ENCODE measurements around the gene HSPBP1. TPM values are rescaled to one million over a fixed set of nuclear protein-coding genes. Genes with fewer than 3 reads are reported as not detected.

HSPBP1 gene
- total RNA-seq, 1 experiment from 2014 or later: 177 TPM

DNA sequence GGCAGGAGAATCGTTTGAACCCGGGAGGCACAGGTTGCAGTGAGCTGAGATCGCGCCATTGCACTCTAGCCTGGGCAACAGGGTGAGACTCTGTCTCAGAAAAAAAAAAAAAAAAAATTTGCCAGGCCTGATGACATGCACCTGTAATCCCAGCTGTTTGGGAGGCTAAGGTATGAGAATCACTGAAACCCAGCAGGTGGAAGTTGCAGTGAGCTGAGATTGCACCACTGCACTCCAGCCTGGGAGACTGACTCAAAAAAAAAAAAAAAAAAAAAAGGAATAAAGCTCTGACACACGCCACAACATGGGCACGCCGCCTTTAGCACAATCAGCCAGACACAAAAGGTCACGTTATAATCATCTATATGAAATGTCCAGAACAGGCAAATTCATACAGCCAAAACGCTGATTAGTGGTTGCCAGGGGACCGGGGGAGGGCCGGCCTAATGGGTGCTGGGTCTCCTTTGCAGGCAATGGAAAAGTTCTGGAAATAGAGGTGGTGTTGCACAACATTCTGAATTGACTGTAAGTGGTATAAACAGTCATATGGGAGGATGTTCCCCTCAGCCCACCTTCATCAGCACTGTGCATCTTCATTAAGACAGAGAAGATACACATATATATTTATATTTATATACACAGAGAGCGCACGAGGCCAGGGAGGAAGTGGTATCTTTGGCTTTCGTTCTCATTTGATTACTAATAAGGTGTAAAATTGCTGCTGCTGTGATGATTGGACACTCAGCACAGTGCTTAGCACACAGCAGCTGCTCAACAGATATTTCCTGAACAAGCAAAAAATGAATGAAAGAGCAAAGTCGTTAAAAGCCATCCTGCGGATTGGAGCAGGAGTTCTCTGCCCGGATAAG is 3.8 kb downstream of the HSPBP1 start:
- no peak for DNase-seq (ENCODE audit: low spot score)

- DNase-seq (ENCODE audit: low spot score): no peak
Measured at GRCh38 chr19:55273978-55274707, 5.8 kb downstream of the HSPBP1 start.

DNA sequence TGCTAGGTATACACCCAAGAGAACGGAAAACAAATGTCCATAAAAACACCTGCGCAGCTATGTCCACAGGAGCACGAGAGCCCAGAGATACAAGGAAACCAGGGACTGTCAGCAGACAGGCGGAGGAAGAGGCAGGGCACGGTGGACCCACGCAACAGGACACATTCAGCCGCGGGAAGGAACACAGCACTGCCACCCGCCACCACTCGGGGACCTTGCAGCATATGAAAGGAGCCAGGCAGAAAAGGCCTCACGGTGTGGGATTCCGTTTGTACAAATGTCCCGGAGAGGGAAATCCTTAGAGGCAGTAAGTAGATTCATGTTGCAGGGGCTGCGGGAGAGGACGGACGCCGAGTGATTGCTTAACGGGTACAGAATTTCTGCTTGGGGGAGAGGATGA is 7.8 kb downstream of the HSPBP1 start:
- DNase-seq (ENCODE audit: low spot score): no peak

DNA sequence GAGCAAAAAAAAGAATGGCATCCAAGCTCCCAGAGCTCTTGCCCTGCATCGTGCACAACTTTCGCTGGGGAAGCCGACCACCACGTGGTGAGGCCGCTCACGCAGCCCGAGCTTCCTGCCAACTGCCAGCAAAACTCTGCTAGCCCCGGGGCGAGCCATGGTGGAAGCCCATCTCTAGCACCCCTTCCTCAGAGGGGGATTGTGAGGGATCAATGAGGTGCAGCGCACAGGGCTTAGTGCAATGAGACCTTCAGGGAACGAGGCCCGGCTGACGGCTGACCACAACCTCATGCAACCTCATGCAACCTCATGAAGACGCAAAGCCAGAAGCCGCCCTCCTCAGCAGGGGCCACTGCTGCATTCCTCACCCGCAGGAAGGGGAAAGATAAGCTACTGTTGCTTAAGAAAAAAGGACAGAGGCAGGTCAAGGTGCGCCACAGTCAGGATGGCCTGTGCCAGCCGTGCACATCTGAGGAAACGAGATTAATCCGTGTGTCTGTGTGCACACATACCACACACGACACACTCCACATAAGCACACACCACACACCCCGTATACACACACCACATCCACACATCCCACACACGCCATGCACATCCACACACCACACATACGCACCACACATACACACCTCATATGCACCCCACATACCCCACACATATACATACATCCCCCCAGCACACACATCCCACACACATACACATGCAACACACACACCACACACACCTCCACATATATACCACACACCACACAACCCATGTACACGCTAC is 9.6 kb downstream of the HSPBP1 start:
- DNase-seq (ENCODE audit: low spot score): no peak

- no peak for DNase-seq (ENCODE audit: low spot score)
Measured at GRCh38 chr19:55269299-55269698, 10.6 kb downstream of the HSPBP1 start.

- DNase-seq (ENCODE audit: low spot score): no peak
Measured at GRCh38 chr19:55266840-55267239, 13.1 kb downstream of the HSPBP1 start.

- no peak for DNase-seq (ENCODE audit: low spot score)
Measured at GRCh38 chr19:55266404-55266803, 13.5 kb downstream of the HSPBP1 start.

DNA sequence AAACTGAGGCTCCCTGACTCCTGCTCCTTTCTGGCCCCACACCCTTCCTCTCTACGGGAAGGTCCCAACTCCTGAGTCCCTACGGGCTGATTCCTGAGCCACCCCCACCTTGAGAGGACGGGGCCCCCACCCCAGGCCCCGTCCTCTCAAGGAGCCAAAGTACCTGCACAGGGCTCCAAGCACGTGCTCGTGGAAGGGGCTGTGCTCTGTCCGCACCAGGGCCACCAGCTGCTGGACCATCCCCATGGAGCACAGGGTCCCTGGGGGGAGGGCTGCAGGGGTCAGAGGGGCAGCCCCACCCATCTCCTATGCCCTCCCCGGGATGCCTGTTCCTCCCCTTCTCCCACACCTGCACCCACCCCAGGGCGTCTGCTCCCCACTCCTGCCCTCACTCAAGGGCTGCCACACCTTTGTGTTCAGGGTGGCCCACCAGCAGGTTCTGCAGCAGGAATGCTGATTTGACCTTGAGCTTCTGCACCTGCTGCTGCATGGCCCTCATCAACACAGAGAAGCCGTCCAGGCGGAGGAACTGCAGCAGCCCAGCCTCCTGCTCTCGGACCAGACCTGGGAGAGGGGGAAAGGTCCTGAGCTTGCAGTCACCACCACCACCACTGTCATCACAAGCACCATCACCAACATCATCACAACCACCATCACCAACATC is 14.1 kb downstream of the HSPBP1 start:
- no peak for DNase-seq (ENCODE audit: low spot score)

DNA sequence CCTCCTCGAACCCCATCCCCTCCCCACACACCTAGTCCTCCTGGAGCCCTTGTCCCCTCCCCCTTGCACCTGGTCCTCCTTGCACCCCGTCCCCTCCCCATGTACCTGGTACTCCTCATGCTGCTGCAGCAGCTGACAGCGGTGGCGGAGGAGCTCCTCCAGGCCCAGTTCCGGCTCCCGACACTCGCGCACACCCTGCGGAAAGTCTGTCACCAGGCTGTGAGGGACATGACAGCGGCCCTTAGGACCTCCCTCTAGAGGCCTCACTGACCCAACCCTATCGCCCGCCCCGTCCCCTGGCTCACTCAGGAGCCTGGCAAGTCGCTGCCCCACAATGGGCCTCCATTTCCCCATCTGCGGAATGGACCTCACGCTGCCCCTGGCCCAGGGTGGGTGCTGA is 14.7 kb downstream of the HSPBP1 start:
- DNase-seq (ENCODE audit: low spot score): no peak

- no peak for DNase-seq (ENCODE audit: low spot score)
Measured at GRCh38 chr19:55264531-55264930, 15.4 kb downstream of the HSPBP1 start.

GRCh38 chr19:55262359-55262758 is 17.6 kb downstream of the HSPBP1 start:
- no peak for DNase-seq (ENCODE audit: low spot score)

DNA sequence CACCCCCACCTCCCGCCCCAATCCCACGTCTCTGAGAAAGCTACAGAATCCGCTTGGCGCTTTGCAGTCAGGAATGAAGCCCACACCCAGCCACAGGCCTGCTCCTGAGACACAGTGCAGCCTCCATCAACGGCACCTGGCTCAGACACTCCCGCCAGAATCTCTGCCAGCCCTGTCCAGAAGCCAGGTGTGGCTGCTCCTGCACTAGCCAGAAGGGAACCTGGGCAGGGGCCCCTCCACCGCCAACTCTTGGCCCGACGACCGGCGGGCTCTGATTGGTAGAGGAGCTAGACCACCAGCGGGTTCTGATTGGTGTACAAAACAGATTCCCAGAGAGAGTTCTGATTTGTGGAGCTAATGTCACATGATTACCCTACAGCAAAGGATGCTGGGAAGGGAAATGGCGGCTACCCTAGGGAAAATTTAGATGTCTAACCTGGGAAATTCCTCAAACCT is 18.2 kb downstream of the HSPBP1 start:
- no peak for DNase-seq (ENCODE audit: low spot score)

GRCh38 chr19:55259540-55260210 is 20.2 kb downstream of the HSPBP1 start:
- DNase-seq (ENCODE audit: low spot score): no peak

DNA sequence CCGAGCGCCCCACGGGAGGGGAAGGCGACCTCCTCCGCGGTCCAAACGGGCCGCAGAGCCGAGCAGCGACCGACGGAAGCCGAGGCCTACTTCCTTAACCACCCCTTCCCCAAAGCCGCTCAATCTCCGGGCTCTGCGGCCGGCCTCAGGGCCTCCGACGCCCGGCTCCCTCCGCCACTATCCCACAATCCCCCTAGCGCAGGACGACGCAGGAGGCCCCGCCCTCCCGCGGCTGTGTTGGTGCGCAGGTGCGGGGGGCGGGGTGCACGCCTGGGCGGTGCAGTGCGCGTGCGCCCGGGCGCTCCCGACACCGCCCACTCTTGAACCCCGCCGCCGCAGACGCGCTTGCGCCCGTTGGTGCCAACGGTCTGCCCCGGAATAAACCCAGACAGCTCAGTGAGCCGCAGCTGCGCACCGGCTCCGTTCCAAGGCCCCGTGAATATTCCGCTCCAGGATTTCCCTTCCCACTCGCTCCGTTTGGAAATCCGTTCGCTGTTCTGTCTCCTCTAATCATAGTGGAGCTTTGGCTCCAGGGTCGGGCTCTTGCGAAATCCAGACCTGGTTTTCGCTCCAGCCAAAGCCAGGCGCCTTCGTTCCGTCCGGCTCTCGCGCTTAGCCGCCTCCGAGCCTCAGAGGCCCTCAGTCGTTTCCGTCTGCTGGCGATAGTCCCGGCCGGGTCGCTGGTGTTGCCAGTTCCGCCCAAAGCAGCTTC is 20.9 kb downstream of the HSPBP1 start, which contains the start of gene PPP6R1:
Gene PPP6R1, minus strand, starts transcription at position 190 of the 712 bp plus-strand sequence. CDS start 11,914 bp downstream, outside the sequence.
- DNase-seq (ENCODE audit: low spot score): peak; percentile 100

DNA sequence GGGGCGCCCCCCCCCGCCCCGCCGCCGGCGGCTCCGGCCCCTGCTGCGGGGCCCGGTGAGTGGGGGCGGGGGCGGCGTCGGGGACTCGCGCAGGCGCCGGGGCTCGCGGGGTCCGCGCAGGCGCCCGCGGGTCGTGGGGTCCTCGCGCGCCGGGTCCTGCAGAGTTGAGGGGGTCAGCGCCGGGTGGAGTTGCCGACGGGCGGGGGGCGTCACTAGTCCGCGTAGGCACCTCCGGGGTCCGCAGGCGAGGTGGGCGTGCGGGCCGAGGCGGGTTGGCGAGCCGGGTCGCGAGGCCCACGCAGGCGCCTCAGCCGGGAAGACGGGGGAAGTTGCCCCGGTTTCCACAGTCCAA is 21.5 kb downstream of the HSPBP1 start:
- no peak for DNase-seq (ENCODE audit: low spot score)

GRCh38 chr19:55257461-55258420 is 22.2 kb downstream of the HSPBP1 start:
- DNase-seq (ENCODE audit: low spot score): peak; percentile 47

DNA sequence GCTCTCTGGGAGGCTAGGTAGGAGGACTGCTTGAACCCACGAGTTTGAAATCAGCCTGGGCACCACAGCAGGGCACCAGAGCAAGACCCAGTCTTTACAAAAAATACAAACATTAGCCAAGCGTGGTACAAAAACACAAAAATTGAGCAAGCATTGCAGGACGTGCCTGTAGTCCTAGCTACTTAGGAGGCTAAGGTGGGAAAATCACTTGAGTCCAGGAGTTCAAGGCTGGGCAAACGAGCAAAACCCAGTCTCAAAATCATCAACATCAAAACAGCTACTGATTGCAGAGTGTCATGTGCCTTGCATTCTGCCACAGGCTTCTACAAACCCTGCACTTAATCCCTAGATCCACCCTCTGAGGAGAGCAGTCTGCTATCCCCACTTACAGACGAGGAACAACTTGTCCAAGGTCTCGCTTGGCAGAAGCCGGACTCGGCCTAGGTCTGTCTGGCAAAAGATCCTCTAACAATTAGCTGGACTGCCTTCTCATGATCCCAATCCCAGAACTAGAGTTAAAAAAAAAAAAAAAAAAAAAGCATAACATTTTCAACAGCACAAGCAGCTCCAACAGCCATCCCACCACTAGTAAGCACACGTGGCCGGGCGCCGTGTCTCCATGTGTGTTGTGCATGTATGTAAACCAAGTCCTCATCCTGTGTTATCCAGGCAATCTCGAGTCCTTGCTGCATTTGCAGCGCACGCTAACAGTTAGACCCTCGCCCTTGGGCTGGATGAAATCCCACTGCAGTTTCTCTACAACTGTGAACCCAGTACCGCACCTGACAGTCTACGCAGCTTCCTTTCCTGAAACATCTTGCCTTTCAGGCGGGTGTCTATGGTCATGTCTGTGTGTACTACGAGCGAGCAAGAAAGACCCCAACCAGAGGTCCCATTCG is 23.1 kb downstream of the HSPBP1 start:
- no peak for DNase-seq (ENCODE audit: low spot score)
